Measurements from ENCODE around the gene TBC1D19.

TBC1D19 gene

DNA sequence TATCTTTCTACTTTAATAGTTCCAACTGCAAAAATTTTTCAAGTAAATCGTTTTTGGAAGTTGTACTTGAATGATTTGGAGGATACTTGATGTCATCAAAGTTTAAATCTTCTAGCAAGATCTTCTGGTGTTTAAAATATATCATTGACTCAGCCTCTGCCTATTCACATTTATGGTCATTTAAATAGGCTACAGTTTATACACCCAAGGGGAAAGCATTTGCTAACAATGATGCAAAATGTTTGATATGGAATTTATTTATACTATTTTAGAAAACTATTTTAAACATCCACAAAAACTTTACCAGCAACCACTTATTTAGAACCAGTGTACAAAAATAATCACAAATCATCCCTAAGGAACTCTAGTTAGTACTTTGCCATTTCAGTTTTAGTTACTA, 153.5 kb downstream of the TBC1D19 start:
- Histone ChIP-seq H3K4me1 (ENCODE audit: control extremely low read depth in 1 of 4, control insufficient read depth in 4 of 4, insufficient read depth in 4 of 4, low read length in 3 of 4) (no peaks in the 10 kb centered on the region), H3K4me3 (ENCODE audit: control insufficient read depth in 1 of 7, extremely low read depth in 1 of 7, insufficient read depth in 4 of 7, low read depth in 2 of 7, low read length in 6 of 7) (no peak overlapping the region), H3K27me3 (replicated peaks in 2 of 5; ENCODE audit: control insufficient read depth in 4 of 5, insufficient read depth in 5 of 5, low read length in 4 of 5) (no peaks in the 10 kb centered on the region), H3K27ac (ENCODE audit: insufficient read depth in 1 of 2, low read depth in 1 of 2, low read length in 2 of 2, poor library complexity in 1 of 2, severe bottlenecking in 2 of 2) (no peak overlapping the region), H3K9me3 (ENCODE audit: control extremely low read depth in 1 of 5, control insufficient read depth in 4 of 5, insufficient read depth in 2 of 5, low read depth in 1 of 5, low read length in 4 of 5) (no peaks in the 10 kb centered on the region), H3K36me3 (ENCODE audit: control insufficient read depth in 4 of 4, insufficient read depth in 4 of 4, low read length in 3 of 4) (peaks cover 0 to under 1% (median 0%) of the 10 kb centered on the region in 4 experiments)
- CTCF ChIA-PET, result interaction anchor here (1.0 to 1.3 kb wide), 2 partner anchors 11 to 16 kb away, joined by 3 read pairs; no protein-coding TSS in a partner anchor
- POLR2A ChIA-PET, result no interaction called here
- WGBS (ENCODE audit: insufficient coverage), result no CpG with 5 or more reads among the region's 1 CpG
- DNase-seq, result no peak

DNA sequence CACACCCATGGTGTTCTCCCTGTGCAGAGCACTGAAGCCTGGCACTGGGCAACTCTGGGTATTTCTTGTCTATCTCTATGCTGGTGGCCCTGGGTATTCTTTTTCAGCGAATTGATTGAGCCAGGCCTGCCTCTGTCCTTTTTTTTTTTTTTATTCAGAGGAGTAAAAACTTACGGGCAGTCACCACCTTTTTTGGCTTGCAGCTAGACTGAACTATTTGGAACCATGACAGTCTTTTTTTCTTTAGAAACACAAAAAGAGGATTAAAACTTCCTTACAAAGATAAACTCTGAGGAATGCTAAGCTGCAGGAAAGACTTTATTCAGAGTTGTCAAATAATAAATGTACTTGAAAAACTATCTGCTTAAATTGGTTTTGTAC, 157.6 kb downstream of the TBC1D19 start:
- Histone ChIP-seq H3K36me3 (ENCODE audit: control insufficient read depth in 4 of 4, insufficient read depth in 4 of 4, low read length in 3 of 4) (peaks cover 0 to 13% (median 0%) of the 10 kb centered on the region in 4 experiments), H3K27ac (ENCODE audit: insufficient read depth in 1 of 2, low read depth in 1 of 2, low read length in 2 of 2, poor library complexity in 1 of 2, severe bottlenecking in 2 of 2) (no peak overlapping the region), H3K9me3 (ENCODE audit: control extremely low read depth in 1 of 5, control insufficient read depth in 4 of 5, insufficient read depth in 2 of 5, low read depth in 1 of 5, low read length in 4 of 5) (peaks cover 0 to 5% (median 0%) of the 10 kb centered on the region in 5 experiments), H3K27me3 (replicated peaks in 2 of 5; ENCODE audit: control insufficient read depth in 4 of 5, insufficient read depth in 5 of 5, low read length in 4 of 5) (no peaks in the 10 kb centered on the region), H3K4me3 (ENCODE audit: control insufficient read depth in 1 of 7, extremely low read depth in 1 of 7, insufficient read depth in 4 of 7, low read depth in 2 of 7, low read length in 6 of 7) (no peak overlapping the region), H3K4me1 (ENCODE audit: control extremely low read depth in 1 of 4, control insufficient read depth in 4 of 4, insufficient read depth in 4 of 4, low read length in 3 of 4) (peaks cover 0 to under 1% (median 0%) of the 10 kb centered on the region in 4 experiments)
- DNase-seq, result no peak
- POLR2A ChIA-PET, result no interaction called here
- CTCF ChIA-PET, result no interaction called here
- WGBS (ENCODE audit: insufficient coverage), result 100% methylated on average over 1 of the region's 2 CpGs

DNA sequence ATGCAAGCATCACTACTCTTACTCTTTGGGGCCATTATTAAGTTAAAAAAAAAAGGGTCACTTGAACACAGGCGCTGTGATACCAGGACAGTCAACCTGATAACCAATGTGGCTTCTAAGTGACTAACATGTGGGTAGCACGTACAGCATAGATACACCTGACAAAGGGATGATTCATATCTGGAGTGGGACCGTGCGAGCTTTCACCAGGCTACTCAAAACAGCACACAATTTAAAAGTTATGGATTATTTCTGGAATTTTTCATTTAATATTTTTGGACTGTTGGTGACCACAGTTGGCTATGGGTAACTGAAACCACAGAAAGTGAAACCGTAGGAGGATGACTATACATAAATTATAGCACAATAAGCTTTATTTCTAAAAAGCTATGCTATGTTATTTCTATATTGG, 162.9 kb downstream of the TBC1D19 start:
- Histone ChIP-seq H3K9me3 (ENCODE audit: control extremely low read depth in 1 of 5, control insufficient read depth in 4 of 5, insufficient read depth in 2 of 5, low read depth in 1 of 5, low read length in 4 of 5) (peaks cover 0 to 5% (median 0%) of the 10 kb centered on the region in 5 experiments), H3K36me3 (ENCODE audit: control insufficient read depth in 4 of 4, insufficient read depth in 4 of 4, low read length in 3 of 4) (peaks cover 0 to 13% (median 0%) of the 10 kb centered on the region in 4 experiments), H3K4me1 (ENCODE audit: control extremely low read depth in 1 of 4, control insufficient read depth in 4 of 4, insufficient read depth in 4 of 4, low read length in 3 of 4) (peaks cover 20 to 52% (median 36%) of the 10 kb centered on the region in 4 experiments), H3K27me3 (replicated peaks in 2 of 5; ENCODE audit: control insufficient read depth in 4 of 5, insufficient read depth in 5 of 5, low read length in 4 of 5) (no peaks in the 10 kb centered on the region), H3K27ac (ENCODE audit: insufficient read depth in 1 of 2, low read depth in 1 of 2, low read length in 2 of 2, poor library complexity in 1 of 2, severe bottlenecking in 2 of 2) (peak overlapping the region in 1 of 2 experiments; percentile 51), H3K4me3 (ENCODE audit: control insufficient read depth in 1 of 7, extremely low read depth in 1 of 7, insufficient read depth in 4 of 7, low read depth in 2 of 7, low read length in 6 of 7) (peak overlapping the region in 3 of 7 experiments; percentile 1 to 22 (median 19))
- ChIA-PET CTCF (interaction anchor here (0.7 to 1.2 kb wide), 2 partner anchors 23 to 130 kb away, joined by 3 read pairs; no protein-coding TSS in a partner anchor), POLR2A (no interaction called here)
- 44% methylated on average over 2 of the region's 5 CpGs for whole genome bisulfite sequencing (ENCODE audit: insufficient coverage)
- peak in 2 of 3 donors; percentile 68 to 77 for DNase-seq

DNA sequence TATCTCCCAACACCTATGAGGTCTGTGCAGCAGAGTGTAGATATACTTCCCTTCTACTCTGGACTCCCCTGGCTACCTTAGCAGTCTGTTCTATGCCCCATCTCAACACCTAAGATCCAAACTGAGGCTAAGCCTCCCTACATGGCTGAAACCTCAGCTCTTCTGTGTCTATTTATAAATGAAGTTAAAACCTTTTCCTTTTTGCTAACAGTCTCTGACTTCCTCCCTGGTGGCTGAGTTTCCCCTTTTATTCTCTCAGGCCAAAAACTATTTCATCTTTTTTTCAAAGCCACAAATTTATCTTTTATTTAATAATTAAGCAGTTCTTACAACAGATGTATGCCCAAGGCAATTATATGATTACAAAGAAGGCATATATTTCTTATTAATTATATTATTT, 164.9 kb downstream of the TBC1D19 start:
- peak in 2 of 3 donors; percentile 62 to 74 for DNase-seq
- ChIA-PET POLR2A (interaction anchor here (0.6 kb wide), 1 partner anchor 184 kb away, joined by 3 read pairs; no protein-coding TSS in a partner anchor), CTCF (interaction anchor here (1.2 to 1.5 kb wide), 2 partner anchors 12 to 39 kb away, joined by 3 to 4 read pairs; no protein-coding TSS in a partner anchor)
- peak overlapping the region in 5 of 7 experiments; percentile 5 to 56 (median 34) for H3K4me3 ChIP-seq (ENCODE audit: control insufficient read depth in 1 of 7, extremely low read depth in 1 of 7, insufficient read depth in 4 of 7, low read depth in 2 of 7, low read length in 6 of 7)
- H3K9me3 ChIP-seq (ENCODE audit: control extremely low read depth in 1 of 5, control insufficient read depth in 4 of 5, insufficient read depth in 2 of 5, low read depth in 1 of 5, low read length in 4 of 5), result peaks cover 0 to 3% (median 0%) of the 10 kb centered on the region in 5 experiments
- H3K27me3 ChIP-seq (replicated peaks in 2 of 5; ENCODE audit: control insufficient read depth in 4 of 5, insufficient read depth in 5 of 5, low read length in 4 of 5), result no peaks in the 10 kb centered on the region
- H3K4me1 ChIP-seq (ENCODE audit: control extremely low read depth in 1 of 4, control insufficient read depth in 4 of 4, insufficient read depth in 4 of 4, low read length in 3 of 4), result peaks cover 20 to 52% (median 36%) of the 10 kb centered on the region in 4 experiments
- H3K27ac ChIP-seq (ENCODE audit: insufficient read depth in 1 of 2, low read depth in 1 of 2, low read length in 2 of 2, poor library complexity in 1 of 2, severe bottlenecking in 2 of 2), result peak overlapping the region; percentile 19 to 39
- H3K36me3 ChIP-seq (ENCODE audit: control insufficient read depth in 4 of 4, insufficient read depth in 4 of 4, low read length in 3 of 4), result peaks cover 0 to 3% (median 0%) of the 10 kb centered on the region in 4 experiments

DNA sequence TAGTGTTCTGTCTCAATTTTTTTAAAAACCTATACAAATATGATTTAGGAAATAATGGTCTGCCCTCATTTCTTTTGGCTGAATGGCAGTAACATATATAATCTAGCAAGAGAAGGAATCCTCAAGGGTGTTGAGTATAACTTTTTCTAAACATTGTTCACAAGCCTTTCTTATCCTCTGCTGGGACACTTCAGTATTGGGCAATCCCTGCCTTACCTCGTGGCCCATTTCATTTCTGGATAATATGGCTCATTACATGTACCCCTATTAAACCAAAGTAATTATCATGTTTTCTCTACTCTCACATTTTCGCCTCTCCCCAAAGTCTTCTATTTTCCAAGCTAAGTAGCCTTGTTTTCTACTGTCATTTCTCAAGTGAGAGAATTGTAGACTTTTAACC, 166.0 kb downstream of the TBC1D19 start:
- H3K4me3 ChIP-seq (ENCODE audit: control insufficient read depth in 1 of 7, extremely low read depth in 1 of 7, insufficient read depth in 4 of 7, low read depth in 2 of 7, low read length in 6 of 7), result no peak overlapping the region

DNA sequence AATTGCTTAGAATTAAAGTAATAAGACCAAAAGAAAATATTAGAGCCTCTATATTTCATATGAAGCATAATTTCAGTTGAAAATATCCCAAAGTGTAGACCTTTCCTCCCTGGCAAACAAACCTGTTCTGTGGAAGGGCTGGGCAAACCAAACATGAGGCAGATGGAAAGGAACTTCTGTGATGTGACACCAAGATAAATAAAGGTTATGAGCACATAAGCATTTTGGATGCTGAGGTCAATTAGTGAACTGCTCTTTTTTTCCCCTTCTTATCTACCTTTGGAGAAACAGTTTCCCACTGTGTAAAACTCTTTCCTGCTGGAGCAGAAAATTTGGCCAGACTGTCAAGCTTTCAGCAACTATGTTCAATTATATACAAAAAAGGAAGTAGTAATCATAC, 167.1 kb downstream of the TBC1D19 start:
- Histone ChIP-seq H3K27ac (ENCODE audit: insufficient read depth in 1 of 2, low read depth in 1 of 2, low read length in 2 of 2, poor library complexity in 1 of 2, severe bottlenecking in 2 of 2) (no peak overlapping the region), H3K4me1 (ENCODE audit: control extremely low read depth in 1 of 4, control insufficient read depth in 4 of 4, insufficient read depth in 4 of 4, low read length in 3 of 4) (peaks cover 20 to 52% (median 36%) of the 10 kb centered on the region in 4 experiments), H3K9me3 (ENCODE audit: control extremely low read depth in 1 of 5, control insufficient read depth in 4 of 5, insufficient read depth in 2 of 5, low read depth in 1 of 5, low read length in 4 of 5) (no peaks in the 10 kb centered on the region), H3K36me3 (ENCODE audit: control insufficient read depth in 4 of 4, insufficient read depth in 4 of 4, low read length in 3 of 4) (peaks cover 0 to 3% (median 0%) of the 10 kb centered on the region in 4 experiments), H3K27me3 (replicated peaks in 2 of 5; ENCODE audit: control insufficient read depth in 4 of 5, insufficient read depth in 5 of 5, low read length in 4 of 5) (no peaks in the 10 kb centered on the region), H3K4me3 (ENCODE audit: control insufficient read depth in 1 of 7, extremely low read depth in 1 of 7, insufficient read depth in 4 of 7, low read depth in 2 of 7, low read length in 6 of 7) (no peak overlapping the region)
- DNase-seq, result no peak
- ChIA-PET POLR2A (no interaction called here), CTCF (interaction anchor here (1.0 to 1.8 kb wide), 2 partner anchors 11 to 18 kb away, joined by 3 to 5 read pairs; no protein-coding TSS in a partner anchor)

More for the DNA sequence above, 166.0 kb downstream of the TBC1D19 start:
- Histone ChIP-seq H3K27ac (ENCODE audit: insufficient read depth in 1 of 2, low read depth in 1 of 2, low read length in 2 of 2, poor library complexity in 1 of 2, severe bottlenecking in 2 of 2) (no peak overlapping the region), H3K4me1 (ENCODE audit: control extremely low read depth in 1 of 4, control insufficient read depth in 4 of 4, insufficient read depth in 4 of 4, low read length in 3 of 4) (peaks cover 20 to 52% (median 36%) of the 10 kb centered on the region in 4 experiments), H3K27me3 (replicated peaks in 2 of 5; ENCODE audit: control insufficient read depth in 4 of 5, insufficient read depth in 5 of 5, low read length in 4 of 5) (no peaks in the 10 kb centered on the region), H3K9me3 (ENCODE audit: control extremely low read depth in 1 of 5, control insufficient read depth in 4 of 5, insufficient read depth in 2 of 5, low read depth in 1 of 5, low read length in 4 of 5) (no peaks in the 10 kb centered on the region), H3K36me3 (ENCODE audit: control insufficient read depth in 4 of 4, insufficient read depth in 4 of 4, low read length in 3 of 4) (peaks cover 0 to 3% (median 0%) of the 10 kb centered on the region in 4 experiments)
- no peak for DNase-seq
- ChIA-PET POLR2A (no interaction called here), CTCF (interaction anchor here (0.7 to 1.8 kb wide), 5 partner anchors 12 to 261 kb away, joined by 3 to 5 read pairs (median 3); no protein-coding TSS in a partner anchor)
- WGBS (ENCODE audit: insufficient coverage), result 100% methylated on average over 1 of the region's 2 CpGs

DNA sequence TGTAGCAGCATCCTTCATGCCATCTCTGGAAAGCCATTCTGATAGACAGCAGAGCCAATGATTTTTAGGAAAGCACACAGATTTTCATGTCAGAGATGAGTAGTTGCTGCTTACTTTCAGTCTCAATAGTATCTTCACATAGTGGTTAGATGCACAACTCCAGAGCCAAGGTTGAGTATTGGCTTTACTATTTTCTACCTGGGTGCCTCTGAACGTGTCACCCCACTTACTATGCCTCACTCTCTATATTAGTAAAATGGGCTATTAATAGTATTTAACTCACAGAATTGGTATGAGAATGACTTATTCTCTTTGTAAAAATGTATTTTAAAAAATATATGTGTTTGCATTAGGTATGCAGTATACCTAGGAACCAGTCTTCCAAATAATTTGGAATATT, 168.0 kb downstream of the TBC1D19 start:
- Histone ChIP-seq H3K9me3 (ENCODE audit: control extremely low read depth in 1 of 5, control insufficient read depth in 4 of 5, insufficient read depth in 2 of 5, low read depth in 1 of 5, low read length in 4 of 5) (no peaks in the 10 kb centered on the region), H3K4me1 (ENCODE audit: control extremely low read depth in 1 of 4, control insufficient read depth in 4 of 4, insufficient read depth in 4 of 4, low read length in 3 of 4) (peaks cover 20 to 49% (median 34%) of the 10 kb centered on the region in 4 experiments), H3K27ac (ENCODE audit: insufficient read depth in 1 of 2, low read depth in 1 of 2, low read length in 2 of 2, poor library complexity in 1 of 2, severe bottlenecking in 2 of 2) (no peak overlapping the region), H3K36me3 (ENCODE audit: control insufficient read depth in 4 of 4, insufficient read depth in 4 of 4, low read length in 3 of 4) (peaks cover 0 to 2% (median 0%) of the 10 kb centered on the region in 4 experiments), H3K27me3 (replicated peaks in 2 of 5; ENCODE audit: control insufficient read depth in 4 of 5, insufficient read depth in 5 of 5, low read length in 4 of 5) (no peaks in the 10 kb centered on the region), H3K4me3 (ENCODE audit: control insufficient read depth in 1 of 7, extremely low read depth in 1 of 7, insufficient read depth in 4 of 7, low read depth in 2 of 7, low read length in 6 of 7) (no peak overlapping the region)
- no peak for DNase-seq
- POLR2A ChIA-PET, result no interaction called here
- no CpG with 5 or more reads among the region's 1 CpG for WGBS (ENCODE audit: insufficient coverage)
- CTCF ChIA-PET, result interaction anchor here (1.1 to 1.8 kb wide), 2 partner anchors 11 to 19 kb away, joined by 3 to 5 read pairs; no protein-coding TSS in a partner anchor
